ENCODE data around the gene RFC5. TPM values are rescaled to one million over a fixed set of nuclear protein-coding genes. Genes with fewer than 3 reads are reported as not detected.

The RFC5 gene
- total and polyA plus RNA-seq, 2 of the 4 experiments (the other 2 are of a cell fraction) = 14.7 to 20.1 TPM

- no peaks in the 10 kb centered on the region for H3K36me3 ChIP-seq (ENCODE audit: control insufficient read depth, insufficient read depth, low read length)
- no peak overlapping the region for H3K56ac ChIP-seq (ENCODE audit: extremely low read depth, insufficient read depth, low read length)
- no peak overlapping the region for H4K91ac ChIP-seq (ENCODE audit: insufficient read depth, low read depth, low read length)
- H3K27me3 ChIP-seq (ENCODE audit: control insufficient read depth, insufficient read depth, low read length) = no peaks in the 10 kb centered on the region
- H4K5ac ChIP-seq (ENCODE audit: low read depth, low read length) = no peak overlapping the region
- ChIA-PET CTCF (interaction anchor here (0.6 to 1.2 kb wide), 2 partner anchors 11 to 82 kb away, joined by 4 to 7 read pairs; no protein-coding TSS in a partner anchor), POLR2A (ENCODE audit: unreplicated experiment) (no interaction called here)
- no peak overlapping the region for H3K23ac ChIP-seq (ENCODE audit: low read depth, low read length)
- no peak overlapping the region for H2BK15ac ChIP-seq (ENCODE audit: low read depth, low read length)
- in situ Hi-C loops (cut with MboI; ENCODE audit: low sequenced_read_pairs) = no loop called here
- no peak for ATAC-seq (ENCODE audit: low read depth)
- no peak overlapping the region for H2AK9ac ChIP-seq (replicated peaks; ENCODE audit: low read depth, low read length, poor library complexity)
- H3K4me2 ChIP-seq (ENCODE audit: low read depth, low read length) = no peak overlapping the region
- H4K8ac ChIP-seq (ENCODE audit: low read depth in 2 of 2, low read length in 2 of 2) = no peak overlapping the region
- H3K79me1 ChIP-seq (ENCODE audit: low read depth in 1 of 2, low read length in 2 of 2) = peaks cover 0 to 27% of the 10 kb centered on the region in 2 experiments; a peak in 3 of 4 replicates
- dilution Hi-C loops (cut with HindIII; ENCODE audit: low sequenced_read_pairs, unreplicated experiment) = no loop called here
- H3K14ac ChIP-seq (replicated peaks; ENCODE audit: low read depth, low read length) = no peak overlapping the region
- H3K18ac ChIP-seq (ENCODE audit: low read depth, low read length) = no peak overlapping the region
- no peak overlapping the region for H3K4me3 ChIP-seq (ENCODE audit: insufficient read depth, low read depth, low read length)
- no peak overlapping the region for H2BK5ac ChIP-seq (ENCODE audit: low read depth, low read length, poor library complexity, severe bottlenecking)
- BruUV-seq (replicated peaks) = no TSS peak
- no peak overlapping the region for H2BK120ac ChIP-seq (ENCODE audit: low read depth, low read length)
- H3K4me1 ChIP-seq (ENCODE audit: control insufficient read depth, insufficient read depth, low read length) = peaks cover 7% of the 10 kb centered on the region
- no peaks in the 10 kb centered on the region for H3K9me3 ChIP-seq (ENCODE audit: control insufficient read depth, insufficient read depth, low read length)
- no peak overlapping the region for H2AFZ ChIP-seq (replicated peaks; ENCODE audit: low read length, poor library complexity)
- no peaks in the 10 kb centered on the region for H4K20me1 ChIP-seq (ENCODE audit: insufficient read depth, low read length)
- no peak overlapping the region for H2BK20ac ChIP-seq (ENCODE audit: low read depth, low read length)
- no peak for DNase-seq
- intact Hi-C loops (cut with micrococcal nuclease) = no loop called here
- no peak overlapping the region for H2AK5ac ChIP-seq (ENCODE audit: low read depth, low read length)
- H3K4ac ChIP-seq (ENCODE audit: low read depth, low read length) = no peak overlapping the region
- no peaks in the 10 kb centered on the region for H3K9me1 ChIP-seq (ENCODE audit: insufficient read depth, low read length)
- H3K9ac ChIP-seq (ENCODE audit: low read depth, low read length) = no peak overlapping the region
- no peak overlapping the region for H3K27ac ChIP-seq (ENCODE audit: insufficient read depth, low read length)
- no CpG with 5 or more reads among the region's 1 CpG for WGBS, 2 experiments (ENCODE audit: extremely low coverage in 2 of 2, insufficient read length in 1 of 2)
- TF ChIP-seq RCOR1 (IDR thresholded peaks at IDR 0.05; ENCODE audit: insufficient replicate concordance, low read length) = no peak
Measured at GRCh38 chr12:118065380-118065779, 48.9 kb downstream of the RFC5 start.
